Kidney (tissue), 14 donors: ENCODE data around the gene OR4B1. TPM values are rescaled to one million over a fixed set of nuclear protein-coding genes. Genes with fewer than 3 reads are reported as not detected.
"Not testable (repeated sequence)": the region's sequence is repeated elsewhere in the genome, so short reads cannot be mapped to it uniquely, and the experiment has no call there.

Experiments used
- DNase-seq, 5 donors: peaks; one replicate each; pipeline ENCODE4 v3.0.0-alpha.2; 2013 to 2020
- FAIRE-seq: peaks from 2 replicates; lab custom pipeline; 2012; peaks lifted over from hg19 to GRCh38; lab: Jason Lieb, UNC
- H3K27ac ChIP-seq, 2 donors: one replicate each; pipeline ENCODE4 v1.7.0; 2013; ENCODE audit warnings: low read depth in 2 of 2, low read length in 2 of 2, inconsistent platforms in 1 of 2
- H3K27me3 ChIP-seq: one replicate; pipeline ENCODE4 v1.7.1; 2013; ENCODE audit warnings: low read length, inconsistent platforms; ENCODE audit not compliant: control insufficient read depth, insufficient read depth
- H3K36me3 ChIP-seq, 3 donors: one replicate each; pipeline versions ENCODE4 v1.7.0 to v1.7.1; 2013; ENCODE audit warnings: low read length in 3 of 3, control low read depth in 1 of 3, inconsistent platforms in 1 of 3; ENCODE audit not compliant: insufficient read depth in 3 of 3, control insufficient read depth in 2 of 3
- H3K4me1 ChIP-seq, 3 donors: one replicate each; pipeline versions ENCODE4 v1.7.0 to v1.7.1; 2013; ENCODE audit warnings: low read length in 3 of 3, inconsistent platforms in 1 of 3, low read depth in 1 of 3; ENCODE audit not compliant: control insufficient read depth in 2 of 3, insufficient read depth in 2 of 3
- H3K4me3 ChIP-seq, 3 donors: one replicate each; pipeline versions ENCODE4 v1.7.0 to v1.8.1; 2013; ENCODE audit warnings: low read length in 3 of 3, control low read depth in 1 of 3, inconsistent platforms in 1 of 3
- H3K9ac ChIP-seq, 3 donors: one replicate each; pipeline versions ENCODE4 v1.7.0 to v1.7.1; 2013; ENCODE audit warnings: low read length in 3 of 3, control low read depth in 1 of 3, inconsistent platforms in 1 of 3
- H3K9me3 ChIP-seq, 3 donors: one replicate each; pipeline versions ENCODE4 v1.7.0 to v1.7.1; 2013; ENCODE audit warnings: low read length in 3 of 3, control low read depth in 1 of 3, inconsistent platforms in 1 of 3; ENCODE audit not compliant: control insufficient read depth in 2 of 3, insufficient read depth in 1 of 3
- intact Hi-C: fragments of 100-400 bp; cut with DNase I; formaldehyde crosslinking; loops from one replicate; pipeline ENCODE4 v1.11.1; 2022
- polyA plus RNA-seq: library from polyadenylated mRNA; stranded (reverse); fragments of 350-450 nt; fragmentation: Illumina TruSeq; extraction: RNeasy Lipid Tissue Mini Kit (QIAGEN cat#74804); gene quantifications from one replicate; pipeline ENCODE4 v1.2.3, GENCODE V29; 2014; ENCODE audit warnings: low read depth, low replicate concordance; ENCODE audit not compliant: insufficient read depth
- total RNA-seq: library from RNA; stranded (reverse); fragmentation: NEBNext Ultra II Directional; extraction: Animal tissue kit (Norgen Biotek cat#: 25700); gene quantifications from one replicate; pipeline ENCODE4 v1.2.1, GENCODE V29; 2021
- TF ChIP-seq, protein P1 (sequence below): IDR thresholded peaks from 3 replicates; pipeline ENCODE4 v1.5.1; 2012; ENCODE audit warnings: mild to moderate bottlenecking, moderate library complexity, borderline replicate concordance; ENCODE audit not compliant: insufficient read depth; ENCODE audit errors: extremely low read depth
- donor health status: control.
- donor health status: control.
- donor health status: control.
- donor health status: control.
- donor health status: control.
- donor health status: DM: yes; HTN: yes; CAD: no.
- donor health status: Normal renal cell carcinoma (clear cell type).

OR4B1 gene
- total and polyA plus RNA-seq, 2 donors from 2014 or later = not detected

DNA sequence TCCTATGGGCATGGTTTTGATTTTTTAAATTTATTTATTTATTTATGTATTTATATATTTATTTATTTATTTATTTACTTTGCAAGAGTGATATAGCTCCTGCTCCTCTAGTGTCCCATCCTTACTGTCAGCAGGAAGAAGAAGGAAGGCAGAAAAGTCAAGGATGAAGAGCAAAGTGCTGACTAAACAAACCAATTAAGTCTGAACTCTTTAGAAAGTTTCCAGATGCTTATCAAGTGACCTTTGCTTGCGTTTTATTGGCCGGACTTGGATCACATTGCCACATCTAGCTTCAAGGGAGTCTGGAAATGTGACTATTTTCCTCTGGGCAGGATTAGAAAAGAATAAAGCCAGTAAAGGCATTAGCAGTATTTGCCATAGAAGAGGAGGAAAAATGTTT is 8.7 kb upstream of the OR4B1 start:
- no peaks in the 10 kb centered on the region for H3K9me3 ChIP-seq
- TF ChIP-seq, protein P1, sequence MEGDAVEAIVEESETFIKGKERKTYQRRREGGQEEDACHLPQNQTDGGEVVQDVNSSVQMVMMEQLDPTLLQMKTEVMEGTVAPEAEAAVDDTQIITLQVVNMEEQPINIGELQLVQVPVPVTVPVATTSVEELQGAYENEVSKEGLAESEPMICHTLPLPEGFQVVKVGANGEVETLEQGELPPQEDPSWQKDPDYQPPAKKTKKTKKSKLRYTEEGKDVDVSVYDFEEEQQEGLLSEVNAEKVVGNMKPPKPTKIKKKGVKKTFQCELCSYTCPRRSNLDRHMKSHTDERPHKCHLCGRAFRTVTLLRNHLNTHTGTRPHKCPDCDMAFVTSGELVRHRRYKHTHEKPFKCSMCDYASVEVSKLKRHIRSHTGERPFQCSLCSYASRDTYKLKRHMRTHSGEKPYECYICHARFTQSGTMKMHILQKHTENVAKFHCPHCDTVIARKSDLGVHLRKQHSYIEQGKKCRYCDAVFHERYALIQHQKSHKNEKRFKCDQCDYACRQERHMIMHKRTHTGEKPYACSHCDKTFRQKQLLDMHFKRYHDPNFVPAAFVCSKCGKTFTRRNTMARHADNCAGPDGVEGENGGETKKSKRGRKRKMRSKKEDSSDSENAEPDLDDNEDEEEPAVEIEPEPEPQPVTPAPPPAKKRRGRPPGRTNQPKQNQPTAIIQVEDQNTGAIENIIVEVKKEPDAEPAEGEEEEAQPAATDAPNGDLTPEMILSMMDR = no peak
- no peak overlapping the region for H3K27ac ChIP-seq
- H3K9ac ChIP-seq = no peak overlapping the region
- H3K4me3 ChIP-seq = no peak overlapping the region
- no peaks in the 10 kb centered on the region for H3K36me3 ChIP-seq
- FAIRE-seq (no peak), DNase-seq (no peak)
- intact Hi-C loops = no loop called here
- H3K4me1 ChIP-seq = no peaks in the 10 kb centered on the region
- H3K27me3 ChIP-seq = no peaks in the 10 kb centered on the region

DNA sequence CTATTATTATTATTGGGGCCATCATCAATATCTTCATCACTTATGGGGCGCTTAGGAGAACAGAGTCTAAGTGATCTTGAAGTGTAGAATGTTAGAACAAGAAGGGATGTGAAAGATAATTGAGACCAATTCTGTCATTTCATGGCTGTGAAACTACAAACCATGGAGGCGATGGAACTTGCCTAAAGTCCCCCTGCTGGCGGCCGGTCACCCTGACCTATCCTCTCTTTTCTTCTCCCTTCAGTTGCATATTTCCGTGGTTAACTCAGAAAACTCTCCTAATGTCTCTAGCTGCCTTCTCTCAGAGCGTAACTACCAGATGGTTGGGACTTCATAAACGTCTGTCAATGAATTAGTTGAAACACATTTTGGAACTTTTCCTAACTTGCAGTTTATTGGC is 6.6 kb upstream of the OR4B1 start:
- TF ChIP-seq, protein P1 = no peak
- Histone ChIP-seq H3K9me3 (no peaks in the 10 kb centered on the region), H3K4me3 (no peak overlapping the region), H3K36me3 (no peaks in the 10 kb centered on the region), H3K4me1 (no peaks in the 10 kb centered on the region), H3K9ac (no peak overlapping the region), H3K27me3 (no peaks in the 10 kb centered on the region), H3K27ac (no peak overlapping the region)
- intact Hi-C loops = no loop called here
- no peak for FAIRE-seq
- DNase-seq = no peak

DNA sequence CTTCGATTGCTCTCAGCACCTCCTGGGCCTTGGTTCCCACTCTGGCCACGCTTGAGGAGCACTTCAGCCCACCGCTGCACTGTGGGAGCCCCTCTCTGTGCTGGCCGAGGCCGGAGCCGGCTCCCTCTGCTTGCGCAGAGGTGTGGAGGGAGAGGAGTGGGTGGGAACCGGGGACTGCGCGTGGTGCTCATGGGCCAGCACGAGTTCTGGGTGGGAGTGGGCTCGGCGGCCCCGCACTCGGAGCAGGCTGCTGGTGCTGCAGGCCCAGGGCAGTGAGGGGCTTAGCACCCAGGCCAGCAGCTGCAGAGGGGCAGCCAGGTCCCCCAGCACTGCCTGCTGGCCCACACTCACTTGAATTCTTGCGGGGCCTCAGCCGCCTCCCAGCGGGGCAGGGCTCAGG is 12.2 kb downstream of the OR4B1 start:
- intact Hi-C loops = no loop called here
- H3K36me3 ChIP-seq = no peaks in the 10 kb centered on the region
- no peaks in the 10 kb centered on the region for H3K27me3 ChIP-seq
- no peak overlapping the region for H3K4me3 ChIP-seq
- no peaks in the 10 kb centered on the region for H3K9me3 ChIP-seq
- no peak overlapping the region for H3K9ac ChIP-seq
- H3K27ac ChIP-seq = no peak overlapping the region
- H3K4me1 ChIP-seq = no peaks in the 10 kb centered on the region
- TF ChIP-seq, protein P1 = no peak
- no peak for DNase-seq
- FAIRE-seq = no peak

DNA sequence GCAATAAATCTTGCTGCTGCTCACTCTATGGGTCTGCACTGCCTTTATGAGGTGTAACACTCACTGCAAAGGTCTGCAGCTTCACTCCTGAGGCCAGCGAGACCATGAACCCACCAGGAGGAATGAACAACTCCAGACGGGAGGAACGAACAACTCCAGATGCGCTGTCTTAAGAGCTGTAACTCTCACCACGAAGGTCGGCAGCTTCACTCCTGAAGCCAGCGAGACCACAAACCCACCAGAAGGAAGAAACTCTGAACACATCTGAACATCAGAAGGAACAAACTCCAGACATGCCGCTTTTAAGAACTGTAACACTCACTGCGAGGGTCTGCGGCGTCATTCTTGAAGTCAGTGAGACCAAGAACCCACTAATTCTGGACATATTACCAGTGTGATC is 13.4 kb downstream of the OR4B1 start:
- intact Hi-C loops, H3K9me3 ChIP-seq, DNase-seq, H3K4me3 ChIP-seq, H3K36me3 ChIP-seq, H3K27ac ChIP-seq, H3K9ac ChIP-seq, FAIRE-seq, H3K27me3 ChIP-seq, H3K4me1 ChIP-seq: not testable (repeated sequence)
